Stimulated activated CD4-positive, alpha-beta T cell treated with anti-CD3 and anti-CD28 coated beads, Interleukin-15, amount 100 ng/mL, for 24 hours (primary cell): ENCODE data around the gene KIF1B.

Experiments
- DNase-seq: peaks from one replicate; pipeline ENCODE4 v3.0.0-alpha.2; 2020

KIF1B gene

GRCh38 chr1:10339815-10340214 lies 129.4 kb downstream of the KIF1B start:
- no peak for DNase-seq

DNA sequence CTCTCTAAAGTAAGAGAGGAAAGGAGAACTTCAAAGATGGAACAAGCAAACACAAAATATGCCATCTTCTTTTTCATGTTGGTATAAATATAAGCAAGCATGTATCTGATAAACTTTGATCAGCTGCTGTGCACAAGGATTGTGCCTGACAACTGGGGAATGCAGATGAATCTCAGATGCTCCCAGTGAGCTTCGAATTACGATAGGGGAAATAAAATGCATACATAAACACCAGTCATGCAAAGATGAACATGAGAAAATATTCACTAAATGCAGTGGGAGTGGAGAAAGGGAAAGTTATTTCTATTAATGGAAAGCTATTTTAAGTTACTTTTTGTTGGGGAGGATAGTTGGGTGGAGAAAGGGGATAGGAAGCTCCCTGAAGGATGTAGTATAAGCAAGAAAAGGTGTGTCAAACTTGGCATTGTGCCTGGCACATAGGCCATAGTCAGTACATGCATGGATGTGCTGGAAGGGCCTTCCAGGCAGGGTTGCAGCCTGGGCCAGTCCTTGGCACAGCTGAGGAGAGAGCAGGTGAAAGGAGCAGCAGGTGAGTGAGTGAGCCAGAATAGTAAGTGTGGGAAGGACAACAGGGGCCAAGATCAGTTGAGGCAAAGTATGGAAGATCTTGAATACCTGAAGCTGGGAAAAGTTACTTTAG lies 130.7 kb downstream of the KIF1B start:
- DNase-seq: no peak

DNA sequence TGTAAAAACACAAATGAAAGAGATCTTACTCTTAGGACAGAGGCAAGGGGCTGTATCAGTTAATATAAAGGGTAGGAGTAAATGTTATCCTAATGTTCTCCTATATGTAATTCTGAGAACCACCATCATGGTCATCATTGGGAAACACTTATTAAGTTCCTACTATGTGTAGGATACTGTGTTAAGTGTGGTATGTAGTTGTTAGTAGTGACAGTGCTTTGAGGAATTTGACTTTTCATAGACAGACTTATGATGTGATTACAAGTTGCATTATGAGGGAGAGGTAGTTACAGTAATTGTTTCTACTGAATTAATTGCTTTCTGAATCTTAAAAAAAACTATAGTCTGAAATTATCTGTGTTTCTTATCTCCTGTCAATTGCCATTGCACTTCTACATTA lies 136.7 kb downstream of the KIF1B start:
- no peak for DNase-seq

DNA sequence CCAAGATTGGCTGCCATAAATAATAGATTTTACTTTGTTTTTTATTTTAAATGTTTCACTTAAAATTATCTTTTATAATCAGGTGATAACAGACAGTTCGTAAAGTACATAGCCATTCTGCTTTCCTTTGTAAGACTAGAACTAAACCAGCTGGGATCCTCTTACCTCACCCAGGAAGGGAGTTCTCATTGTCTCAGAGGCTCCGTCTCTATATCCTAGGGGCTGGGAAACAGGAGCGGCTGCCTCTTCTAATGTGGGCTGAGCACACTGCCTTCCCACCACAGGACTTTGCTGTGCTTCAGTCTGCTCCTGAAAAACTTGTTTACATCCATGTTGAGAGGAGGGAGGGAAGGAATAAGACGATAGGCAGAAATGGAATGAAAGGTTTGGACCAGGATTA lies 142.9 kb downstream of the KIF1B start:
- DNase-seq: no peak

GRCh38 chr1:10353693-10354092 lies 143.3 kb downstream of the KIF1B start:
- no peak for DNase-seq

GRCh38 chr1:10360045-10360444 lies 149.7 kb downstream of the KIF1B start:
- no peak for DNase-seq

- DNase-seq: no peak
These were observed 151.1 kb downstream of the KIF1B start for GRCh38 chr1:10361515-10361914.

- no peak for DNase-seq
These were observed 157.8 kb downstream of the KIF1B start for GRCh38 chr1:10368194-10368593.

- DNase-seq: no peak
These were observed 164.1 kb downstream of the KIF1B start for GRCh38 chr1:10374442-10374860.

DNA sequence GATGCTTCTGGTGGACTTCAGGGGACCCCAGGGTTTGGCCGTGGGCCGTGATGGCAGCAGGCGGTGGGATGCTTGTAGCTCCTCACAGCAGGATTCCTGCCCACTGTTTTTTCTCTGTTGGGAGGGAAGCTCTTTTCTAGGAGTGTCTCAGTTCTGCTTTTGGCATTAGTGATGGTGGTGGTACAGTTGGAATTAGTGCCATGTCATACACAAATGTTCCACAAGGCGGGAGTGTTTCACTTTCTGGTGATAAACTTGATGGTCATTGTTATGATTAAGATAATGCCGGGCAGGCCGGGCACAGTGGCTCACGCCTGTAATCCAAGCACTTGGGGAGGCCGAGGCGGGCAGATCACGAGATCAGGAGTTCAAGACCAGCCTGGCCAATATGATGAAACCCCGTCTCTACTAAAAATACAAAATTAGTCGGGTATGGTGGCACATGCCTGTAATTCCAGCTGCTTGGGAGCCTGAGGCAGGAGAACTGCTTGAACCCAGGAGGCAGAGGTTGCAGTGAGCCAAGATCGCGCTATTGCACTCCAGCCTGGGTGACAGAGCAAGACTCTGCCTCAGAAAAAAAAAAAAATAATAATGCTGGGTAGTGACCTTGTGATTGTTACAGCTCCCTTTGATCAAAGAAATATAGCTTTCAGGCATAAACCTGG lies 167.1 kb downstream of the KIF1B start:
- peak; percentile 16 for DNase-seq

DNA sequence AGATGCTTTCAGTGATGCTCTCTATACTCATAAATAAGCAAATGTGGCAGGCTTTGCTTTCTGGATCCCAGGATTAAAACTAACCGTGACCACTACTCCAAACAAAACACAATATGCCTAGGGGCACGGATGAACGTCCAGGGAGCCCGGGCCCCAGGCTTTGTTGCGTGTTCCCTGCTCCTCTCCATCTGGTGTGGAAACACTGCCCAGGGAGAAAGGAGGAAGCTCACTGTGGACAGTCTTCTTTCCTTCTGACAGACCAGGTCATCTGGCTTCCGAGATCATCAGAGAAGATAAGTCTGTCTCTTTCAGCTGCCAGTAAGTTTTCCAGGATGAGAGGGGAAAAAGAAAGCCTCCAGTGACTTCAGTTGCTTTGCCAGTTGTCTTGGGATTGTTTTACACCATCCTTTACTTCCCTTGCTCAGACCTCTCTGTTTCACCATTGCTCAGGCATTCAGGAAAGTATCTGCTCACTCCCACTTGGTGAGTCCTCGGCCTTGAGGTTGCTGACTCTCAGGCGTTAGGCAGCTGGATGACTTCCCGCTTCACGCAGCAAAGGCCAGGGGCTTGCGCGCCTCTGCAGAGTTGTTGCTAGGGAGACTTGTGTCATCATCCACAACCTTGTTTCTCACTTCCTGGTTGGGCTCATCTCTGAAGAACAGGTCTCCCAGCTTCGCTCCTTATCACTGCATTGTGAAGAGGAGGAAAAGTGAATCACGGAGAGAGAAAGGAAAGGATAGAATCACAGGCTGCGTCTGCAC lies 167.9 kb downstream of the KIF1B start:
- DNase-seq: no peak

- no peak for DNase-seq
These were observed 168.8 kb downstream of the KIF1B start for GRCh38 chr1:10379101-10379620.

- no peak for DNase-seq
These were observed 169.3 kb downstream of the KIF1B start for GRCh38 chr1:10379676-10380075.

GRCh38 chr1:10380594-10381275 lies 170.4 kb downstream of the KIF1B start:
- DNase-seq: no peak

DNA sequence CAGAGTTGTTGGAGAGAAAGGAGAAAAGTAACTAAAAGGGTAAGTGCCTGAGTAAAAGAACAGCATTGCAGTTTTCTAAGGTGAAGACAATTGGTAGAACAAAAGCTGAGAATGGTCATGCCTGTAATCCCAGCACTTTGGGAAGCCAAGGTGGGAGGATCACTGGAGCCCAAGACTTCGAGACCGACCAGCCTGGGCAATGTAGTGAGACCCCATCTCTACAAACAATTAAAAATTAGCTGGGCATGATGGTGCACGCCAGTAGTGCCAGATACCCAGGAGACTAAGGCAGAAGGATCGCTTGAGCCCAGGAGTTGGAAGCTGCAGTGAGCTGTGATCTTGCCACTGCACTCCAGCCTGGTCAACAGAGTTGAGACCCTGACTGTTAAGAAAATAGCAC lies 173.3 kb downstream of the KIF1B start:
- no peak for DNase-seq

DNA sequence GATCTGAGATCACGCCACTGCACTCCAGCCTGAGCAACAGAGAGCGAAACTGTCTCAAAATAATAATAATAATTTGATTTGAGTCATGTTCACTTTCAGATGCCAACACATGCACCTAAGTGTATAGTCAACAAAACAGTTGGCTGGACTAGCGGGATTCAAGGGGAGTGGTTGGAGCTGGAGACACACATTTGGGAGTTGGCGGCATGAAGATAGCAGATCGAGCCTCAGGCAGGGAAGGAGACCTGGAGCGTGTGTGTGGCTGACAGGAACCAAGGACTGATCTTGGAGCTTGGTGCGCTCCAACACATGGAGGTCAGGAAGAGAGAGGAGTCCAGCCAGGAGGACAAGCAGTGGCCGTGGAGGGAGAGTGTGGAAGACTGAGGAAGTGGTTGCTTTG lies 173.8 kb downstream of the KIF1B start:
- DNase-seq: no peak

DNA sequence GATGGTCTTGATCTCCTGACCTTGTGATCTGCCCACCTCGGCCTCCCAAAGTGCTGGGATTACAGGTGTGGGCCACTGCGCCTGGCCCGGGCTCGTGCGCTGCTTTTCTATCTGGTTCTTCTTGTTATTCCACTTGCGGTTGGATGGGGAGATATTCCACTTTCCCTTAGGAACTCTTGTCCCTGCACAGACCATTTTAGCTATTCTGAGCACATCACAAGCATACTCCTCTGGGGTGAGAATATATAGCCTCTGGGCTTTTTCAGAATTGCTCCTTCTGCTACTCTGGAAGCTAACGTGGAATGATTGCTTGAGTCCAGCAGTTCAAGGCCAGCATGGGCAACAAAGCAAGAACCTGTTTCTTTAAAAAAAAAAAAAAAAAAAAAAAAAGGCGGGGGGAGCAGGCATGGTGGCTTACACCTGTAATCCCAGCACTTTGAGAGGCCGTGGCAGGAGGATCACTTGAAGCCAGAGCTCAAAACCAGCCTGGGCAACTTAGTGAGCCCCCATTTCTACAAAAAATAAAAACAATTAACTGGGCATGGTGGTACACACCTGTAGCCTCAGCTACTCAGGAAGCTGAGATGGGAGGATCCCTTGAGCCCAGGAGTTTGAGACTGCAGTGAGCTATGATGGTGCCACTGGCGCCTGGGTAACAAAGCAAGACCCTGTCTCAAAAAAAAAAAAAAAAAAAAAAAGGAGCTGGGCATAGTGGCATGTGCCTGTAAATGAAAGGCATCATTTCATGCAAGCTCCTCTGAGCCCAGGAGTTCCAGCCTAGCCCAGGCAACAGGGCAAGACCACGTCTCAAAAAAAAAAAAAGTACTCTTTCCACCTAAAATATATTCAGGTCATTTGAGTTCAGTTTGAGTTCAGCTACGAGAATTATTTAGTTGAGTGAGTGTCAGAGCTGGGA lies 176.6 kb downstream of the KIF1B start:
- no peak for DNase-seq

GRCh38 chr1:10387677-10388386 lies 177.5 kb downstream of the KIF1B start:
- no peak for DNase-seq

GRCh38 chr1:10388387-10388715 lies 178.0 kb downstream of the KIF1B start:
- no peak for DNase-seq

DNA sequence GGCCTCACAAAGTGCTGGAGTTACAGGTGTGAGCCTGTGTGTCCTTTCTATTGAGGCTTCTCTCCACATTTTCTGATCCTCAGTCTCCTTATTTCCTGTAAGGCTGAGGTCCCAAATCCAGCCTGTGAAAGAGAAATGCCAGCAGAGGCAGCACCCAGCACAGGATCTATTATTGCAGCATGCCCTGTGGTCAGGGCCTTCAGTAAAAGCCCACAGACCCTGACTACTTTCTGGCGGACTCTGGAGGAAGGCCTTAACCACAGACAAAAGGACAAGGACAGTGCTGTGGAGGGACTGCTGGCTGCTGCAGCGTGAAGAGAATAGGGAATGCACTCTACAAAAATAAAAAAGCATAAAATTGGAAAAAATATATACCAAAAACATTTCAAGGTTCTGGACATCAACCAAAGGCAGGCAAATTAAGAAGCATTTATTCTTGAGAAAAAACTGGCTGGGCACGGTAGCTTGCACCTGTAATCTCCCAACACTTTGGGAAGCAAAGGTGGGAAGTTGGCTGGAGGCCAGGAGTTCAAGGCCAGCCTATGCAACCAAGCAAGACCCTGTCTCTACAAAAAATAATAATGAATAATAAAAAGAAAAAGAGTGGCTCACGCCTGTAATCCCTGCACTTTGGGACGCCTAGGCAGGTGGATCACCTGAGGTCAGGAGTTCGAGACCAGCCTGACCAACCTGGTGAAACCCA lies 179.1 kb downstream of the KIF1B start:
- no peak for DNase-seq

- no peak for DNase-seq
These were observed 186.5 kb downstream of the KIF1B start for GRCh38 chr1:10396870-10397269.
